ENCODE results near the gene RBM20. TPM values are rescaled to one million over a fixed set of nuclear protein-coding genes. Genes with fewer than 3 reads are reported as not detected.
A peak's percentile ranks its signal among the peaks of the same experiment; 100 is the strongest.
"Not testable (repeated sequence)": the region's sequence is repeated elsewhere in the genome, so short reads cannot be mapped to it uniquely, and the experiment has no call there.

Gene RBM20
- polyA plus RNA-seq, result not detected

GRCh38 chr10:110643653-110644597 lies at the start of gene RBM20:
Gene RBM20 (plus strand): TSS chr10:110644336. CDS start chr10:110644455, 119 bp downstream.
- Mint-ChIP-seq H3K4me3 (peak within 1 kb of the TSS; percentile 58 to 79 (median 73)), H3K4me1 (peaks cover 22 to 35% of the 10 kb centered on the region in 2 donors), H3K27me3 (ENCODE audit: low read depth in 3 of 3) (peaks cover 22 to 26% (median 23%) of the 10 kb centered on the region in 3 donors), H3K9me3 (peaks cover 0 to 2% (median 0%) of the 10 kb centered on the region in 6 donors), H3K36me3 (peaks cover 0 to 4% (median 0%) of the 10 kb centered on the region in 3 donors), H3K27ac (no peak within 1 kb of the TSS)
- peak in 2 of 3 donors; percentile 2 to 5 for DNase-seq

DNA sequence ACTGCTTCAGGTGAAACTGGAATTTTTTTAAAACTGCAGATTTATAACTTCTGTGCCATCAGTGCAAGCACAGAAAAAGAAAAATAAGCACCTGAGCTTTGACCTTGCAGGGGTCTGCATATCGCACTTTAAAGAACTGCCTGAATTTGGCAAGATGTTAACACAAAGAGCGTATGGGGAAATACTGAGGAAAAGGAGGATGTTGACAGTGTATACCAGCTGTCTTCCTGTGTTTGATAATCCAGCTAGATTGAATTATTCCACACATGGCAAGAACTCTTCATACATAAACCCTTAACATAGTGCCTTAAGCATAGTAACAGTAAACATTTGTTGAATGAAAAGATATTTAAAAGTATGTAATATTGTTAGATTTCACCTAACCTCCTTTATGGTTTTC lies 46.7 kb upstream of the RBM20 start:
- no peaks in the 10 kb centered on the region for H3K9me3 Mint-ChIP-seq
- DNase-seq, result no peak
- H3K27me3 Mint-ChIP-seq (ENCODE audit: low read depth in 3 of 3), result no peaks in the 10 kb centered on the region
- H3K4me3 Mint-ChIP-seq, result no peak overlapping the region
- H3K4me1 Mint-ChIP-seq, result no peaks in the 10 kb centered on the region
- H3K36me3 Mint-ChIP-seq, result peaks cover 15 to 51% (median 28%) of the 10 kb centered on the region in 3 donors
- no peak overlapping the region for H3K27ac Mint-ChIP-seq

GRCh38 chr10:110600487-110601101 lies 43.5 kb upstream of the RBM20 start:
- Mint-ChIP-seq H3K9me3 (no peaks in the 10 kb centered on the region), H3K4me1 (no peaks in the 10 kb centered on the region), H3K27me3 (ENCODE audit: low read depth in 3 of 3) (no peaks in the 10 kb centered on the region), H3K27ac (peak overlapping the region in 1 of 6 donors; percentile 66), H3K36me3 (peaks cover 25 to 53% (median 42%) of the 10 kb centered on the region in 3 donors), H3K4me3 (no peak overlapping the region)
- DNase-seq, result peak; percentile 12 to 39 (median 24)

DNA sequence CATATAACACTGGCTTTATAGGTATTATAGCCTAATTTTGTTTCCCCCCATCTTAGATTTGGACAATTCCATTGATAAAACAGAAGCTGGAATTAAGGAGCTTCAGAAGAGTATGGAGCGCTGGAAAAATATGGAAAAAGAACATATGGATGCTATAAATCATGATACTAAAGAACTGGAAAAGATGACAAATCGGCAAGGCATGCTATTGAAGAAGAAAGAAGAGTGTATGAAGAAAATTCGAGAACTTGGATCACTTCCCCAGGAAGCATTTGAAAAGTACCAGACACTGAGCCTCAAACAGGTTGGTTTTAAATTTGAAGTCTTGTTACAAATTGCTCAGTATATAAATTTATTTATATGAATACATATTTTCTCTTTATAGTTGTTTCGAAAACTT lies 42.6 kb upstream of the RBM20 start:
- H3K9me3 Mint-ChIP-seq, result no peaks in the 10 kb centered on the region
- no peaks in the 10 kb centered on the region for H3K4me1 Mint-ChIP-seq
- H3K27ac Mint-ChIP-seq, result no peak overlapping the region
- no peak overlapping the region for H3K4me3 Mint-ChIP-seq
- peaks cover 25 to 49% (median 42%) of the 10 kb centered on the region in 3 donors for H3K36me3 Mint-ChIP-seq
- H3K27me3 Mint-ChIP-seq (ENCODE audit: low read depth in 3 of 3), result no peaks in the 10 kb centered on the region
- DNase-seq, result no peak

- no peak overlapping the region for H3K27ac Mint-ChIP-seq
Measured at GRCh38 chr10:110608087-110608486, 36.0 kb upstream of the RBM20 start.

GRCh38 chr10:110609605-110610004 lies 34.5 kb upstream of the RBM20 start:
- Mint-ChIP-seq H3K27ac (peak overlapping the region in 1 of 6 donors; percentile 45), H3K36me3 (peaks cover 6 to 8% (median 7%) of the 10 kb centered on the region in 3 donors), H3K9me3 (no peaks in the 10 kb centered on the region), H3K27me3 (ENCODE audit: low read depth in 3 of 3) (peaks cover 0 to 3% (median 0%) of the 10 kb centered on the region in 3 donors), H3K4me3 (no peak overlapping the region), H3K4me1 (peaks cover 0 to 3% of the 10 kb centered on the region in 2 donors)
- DNase-seq, result no peak

More at GRCh38 chr10:110608087-110608486, 36.0 kb upstream of the RBM20 start:
- H3K9me3 Mint-ChIP-seq, result no peaks in the 10 kb centered on the region
- no peaks in the 10 kb centered on the region for H3K27me3 Mint-ChIP-seq (ENCODE audit: low read depth in 3 of 3)
- H3K4me3 Mint-ChIP-seq, result no peak overlapping the region
- H3K4me1 Mint-ChIP-seq, result peaks cover 0 to 3% of the 10 kb centered on the region in 2 donors
- peaks cover 14 to 18% (median 16%) of the 10 kb centered on the region in 3 donors for H3K36me3 Mint-ChIP-seq
- DNase-seq, result no peak

- H3K36me3 Mint-ChIP-seq, result peaks cover 0 to 1% (median 0%) of the 10 kb centered on the region in 3 donors
- peaks cover 0 to 3% of the 10 kb centered on the region in 2 donors for H3K4me1 Mint-ChIP-seq
- peaks cover 0 to 3% (median 0%) of the 10 kb centered on the region in 3 donors for H3K27me3 Mint-ChIP-seq (ENCODE audit: low read depth in 3 of 3)
- H3K9me3 Mint-ChIP-seq, result no peaks in the 10 kb centered on the region
- H3K27ac Mint-ChIP-seq, result peak overlapping the region in 1 of 6 donors; percentile 45
- H3K4me3 Mint-ChIP-seq, result no peak overlapping the region
- DNase-seq, result peak; percentile 38 to 57 (median 47)
Measured at GRCh38 chr10:110610308-110610774, 33.8 kb upstream of the RBM20 start.

GRCh38 chr10:110610781-110611180 lies 33.4 kb upstream of the RBM20 start:
- not testable (repeated sequence) for H3K36me3 Mint-ChIP-seq; H3K27ac Mint-ChIP-seq; DNase-seq; H3K9me3 Mint-ChIP-seq; H3K4me3 Mint-ChIP-seq; H3K27me3 Mint-ChIP-seq (ENCODE audit: low read depth in 3 of 3); H3K4me1 Mint-ChIP-seq

DNA sequence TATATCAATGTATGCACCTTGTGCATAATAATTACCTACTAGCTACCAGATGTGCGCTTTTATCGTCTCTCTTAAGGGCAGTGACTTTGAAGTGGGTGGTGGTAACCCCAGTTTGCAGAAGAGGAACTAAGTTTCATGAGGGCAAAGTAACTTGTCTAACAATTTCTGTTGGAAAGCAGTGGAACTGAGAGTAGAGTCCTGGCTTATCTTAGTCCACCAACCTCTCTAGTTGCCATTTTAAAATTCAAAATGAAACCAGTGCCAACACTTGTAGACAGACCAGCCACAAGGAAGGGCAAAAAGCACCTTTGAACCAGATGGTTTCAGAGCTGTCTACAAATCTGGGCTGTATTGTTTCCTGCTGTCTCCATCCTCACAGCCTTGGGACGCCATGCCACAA lies 32.0 kb upstream of the RBM20 start:
- Mint-ChIP-seq H3K9me3 (no peaks in the 10 kb centered on the region), H3K27ac (no peak overlapping the region), H3K27me3 (ENCODE audit: low read depth in 3 of 3) (peaks cover 0 to 3% (median 0%) of the 10 kb centered on the region in 3 donors), H3K4me1 (peaks cover 0 to 3% of the 10 kb centered on the region in 2 donors), H3K36me3 (no peaks in the 10 kb centered on the region), H3K4me3 (no peak overlapping the region)
- DNase-seq, result no peak

DNA sequence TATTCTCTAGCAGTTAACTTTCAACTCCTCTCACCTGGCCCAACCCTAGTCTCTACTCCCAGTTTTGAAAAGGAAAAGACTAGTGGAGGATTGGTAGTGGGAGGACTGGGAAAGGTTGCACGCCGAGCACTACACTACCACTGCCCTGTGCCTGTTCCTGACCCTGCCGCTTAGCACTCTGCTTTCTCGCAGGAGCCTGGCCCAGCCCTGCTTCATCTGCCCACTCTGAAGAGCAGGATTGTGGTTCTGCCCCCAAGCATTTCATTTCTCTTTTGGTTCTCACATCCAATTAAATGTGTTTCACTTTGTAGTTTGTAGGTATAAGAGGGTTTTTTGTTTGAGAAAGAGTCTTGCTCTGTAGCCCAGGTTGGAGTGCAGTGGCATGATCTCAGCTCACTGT lies 31.5 kb upstream of the RBM20 start:
- no peak overlapping the region for H3K27ac Mint-ChIP-seq

DNA sequence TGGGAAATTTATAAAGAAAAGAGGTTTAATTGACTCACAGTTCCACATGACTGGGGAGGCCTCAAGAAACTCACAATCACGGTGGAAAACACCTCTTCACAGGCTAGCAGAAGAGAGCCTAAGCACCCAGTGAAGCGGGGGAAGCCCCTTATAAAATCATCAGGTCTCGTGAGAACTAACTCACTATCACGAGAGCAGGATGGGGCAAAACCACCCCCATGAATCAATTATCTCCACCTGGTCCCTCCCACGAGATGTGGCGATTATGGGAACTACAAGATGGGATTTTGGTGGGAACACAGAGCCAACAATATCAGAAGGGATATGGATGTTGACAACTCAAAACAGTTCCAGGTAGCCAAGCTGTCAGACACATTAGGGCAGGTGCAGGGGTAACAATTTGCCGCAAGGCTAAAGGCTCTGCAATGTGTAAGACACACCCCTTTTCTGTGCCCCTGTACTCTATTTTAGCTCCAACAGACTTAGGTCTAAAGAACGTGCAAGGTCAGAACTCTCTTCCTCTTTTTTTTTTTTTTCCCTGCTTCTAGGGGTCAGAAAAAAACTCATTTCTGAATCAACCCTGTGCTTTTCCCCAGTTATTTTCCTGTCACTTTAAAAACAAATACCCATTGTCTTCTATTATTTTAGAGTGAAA lies 30.7 kb upstream of the RBM20 start:
- no peaks in the 10 kb centered on the region for H3K36me3 Mint-ChIP-seq
- no peaks in the 10 kb centered on the region for H3K9me3 Mint-ChIP-seq
- DNase-seq, result no peak
- peaks cover 0 to 3% of the 10 kb centered on the region in 2 donors for H3K4me1 Mint-ChIP-seq
- no peak overlapping the region for H3K4me3 Mint-ChIP-seq
- no peak overlapping the region for H3K27ac Mint-ChIP-seq
- peaks cover 0 to 4% (median 3%) of the 10 kb centered on the region in 3 donors for H3K27me3 Mint-ChIP-seq (ENCODE audit: low read depth in 3 of 3)

More for the DNA sequence above, 31.5 kb upstream of the RBM20 start:
- H3K36me3 Mint-ChIP-seq, result no peaks in the 10 kb centered on the region
- H3K4me1 Mint-ChIP-seq, result peaks cover 0 to 3% of the 10 kb centered on the region in 2 donors
- no peak overlapping the region for H3K4me3 Mint-ChIP-seq
- no peaks in the 10 kb centered on the region for H3K9me3 Mint-ChIP-seq
- H3K27me3 Mint-ChIP-seq (ENCODE audit: low read depth in 3 of 3), result peaks cover 0 to 3% (median 3%) of the 10 kb centered on the region in 3 donors
- no peak for DNase-seq

DNA sequence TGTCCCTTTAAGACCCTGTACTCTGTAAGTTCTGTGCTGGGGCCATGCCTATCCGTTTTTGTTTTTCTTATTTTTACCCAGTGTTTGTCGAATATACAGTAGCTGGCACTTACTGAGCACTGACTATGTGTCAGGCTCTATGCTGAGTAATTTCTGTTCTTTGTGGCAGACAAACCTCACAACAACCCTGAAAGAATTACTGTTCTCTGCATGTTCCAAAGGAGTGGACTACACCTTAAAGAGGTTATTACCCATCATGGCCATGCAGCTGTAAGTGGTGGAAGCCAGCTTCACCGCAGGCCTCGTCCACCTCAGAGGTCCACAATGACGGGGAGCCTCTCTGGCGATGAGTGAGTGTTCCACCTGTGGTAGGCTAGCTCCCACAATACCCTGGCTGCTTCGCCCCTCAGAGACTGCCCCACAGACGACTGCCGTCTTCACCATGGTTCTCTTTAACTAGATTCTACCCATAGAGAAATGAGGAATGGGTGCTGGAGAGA lies 30.1 kb upstream of the RBM20 start:
- Mint-ChIP-seq H3K9me3 (no peaks in the 10 kb centered on the region), H3K4me1 (peaks cover 0 to 3% of the 10 kb centered on the region in 2 donors), H3K27me3 (ENCODE audit: low read depth in 3 of 3) (peaks cover 0 to 4% (median 3%) of the 10 kb centered on the region in 3 donors), H3K36me3 (no peaks in the 10 kb centered on the region), H3K27ac (no peak overlapping the region), H3K4me3 (no peak overlapping the region)
- DNase-seq, result no peak

- H3K36me3 Mint-ChIP-seq, result no peaks in the 10 kb centered on the region
- H3K4me3 Mint-ChIP-seq, result no peak overlapping the region
- no peaks in the 10 kb centered on the region for H3K9me3 Mint-ChIP-seq
- no peak overlapping the region for H3K27ac Mint-ChIP-seq
- peaks cover 0 to 4% (median 3%) of the 10 kb centered on the region in 3 donors for H3K27me3 Mint-ChIP-seq (ENCODE audit: low read depth in 3 of 3)
- peaks cover 0 to 3% of the 10 kb centered on the region in 2 donors for H3K4me1 Mint-ChIP-seq
- no peak for DNase-seq
Measured at GRCh38 chr10:110615057-110615747, 28.9 kb upstream of the RBM20 start.

Data from immature natural killer cell (primary cell).